ENCODE data around the gene MINAR2. TPM values are rescaled to one million over a fixed set of nuclear protein-coding genes. Genes with fewer than 3 reads are reported as not detected.

The MINAR2 gene
- total and polyA plus RNA-seq, 2 experiments from 2014 or later: not detected

- Mint-ChIP-seq H3K4me1 (peaks cover 4% of the 10 kb centered on the region; the same call in 1 of the 3 replicates), H3K4me3 (no peak overlapping the region), H3K9me3 (peaks cover 24% of the 10 kb centered on the region), H3K27me3 (ENCODE audit: insufficient read depth, low read depth, poor library complexity) (peaks cover 2% of the 10 kb centered on the region), H3K27ac (no peak overlapping the region), H3K36me3 (ENCODE audit: low read depth) (peaks cover 10% of the 10 kb centered on the region)
- DNase-seq (ENCODE audit: low spot score): no peak
- H3K27ac ChIP-seq (ENCODE audit: low read depth): no peak overlapping the region
- H3K36me3 ChIP-seq (ENCODE audit: insufficient read depth): peaks cover 4% of the 10 kb centered on the region; the same call in 1 of the 2 replicates
- no peak overlapping the region for H2AFZ ChIP-seq
- no peak overlapping the region for H3K4me3 ChIP-seq
- H3K4me1 ChIP-seq (ENCODE audit: insufficient read depth): no peaks in the 10 kb centered on the region
- no peaks in the 10 kb centered on the region for H3F3A ChIP-seq (replicated peaks; ENCODE audit: low read depth)
- 0 out of 2 replicates have a peak, but pooled peaks cover 4% of the 10 kb centered on the region for H3K9me2 ChIP-seq (ENCODE audit: insufficient read depth)
- ATAC-seq: no peak
- no peak overlapping the region for H3K4me2 ChIP-seq
- no peaks in the 10 kb centered on the region for H3K27me3 ChIP-seq (ENCODE audit: insufficient read depth)
- H4K20me1 ChIP-seq (replicated peaks; ENCODE audit: insufficient read depth): no peaks in the 10 kb centered on the region
- no peaks in the 10 kb centered on the region for H3K79me2 ChIP-seq (replicated peaks; ENCODE audit: insufficient read depth)
- TF ChIP-seq ZNF462 (CRISPR knock-in tag; IDR thresholded peaks at IDR 0.05): no peak
Measured at GRCh38 chr5:129803403-129803802, 55.5 kb downstream of the MINAR2 start.

- Histone ChIP-seq H2AFZ (peak overlapping the region; percentile 20; the same call in 1 of the 2 replicates), H3K36me3 (ENCODE audit: insufficient read depth) (no peaks in the 10 kb centered on the region), H3F3A (replicated peaks; ENCODE audit: low read depth) (no peaks in the 10 kb centered on the region), H4K20me1 (replicated peaks; ENCODE audit: insufficient read depth) (no peaks in the 10 kb centered on the region), H3K79me2 (replicated peaks; ENCODE audit: insufficient read depth) (no peaks in the 10 kb centered on the region), H3K4me3 (no peak overlapping the region), H3K4me1 (ENCODE audit: insufficient read depth) (no peaks in the 10 kb centered on the region), H3K4me2 (no peak overlapping the region), H3K27ac (ENCODE audit: low read depth) (no peak overlapping the region), H3K9me2 (ENCODE audit: insufficient read depth) (0 out of 2 replicates have a peak, but pooled peaks cover 4% of the 10 kb centered on the region), H3K27me3 (ENCODE audit: insufficient read depth) (no peaks in the 10 kb centered on the region)
- H3K27ac Mint-ChIP-seq: no peak overlapping the region
- ATAC-seq: peak; percentile 72
- DNase-seq (ENCODE audit: low spot score): peak; percentile 43
- H3K9me3 Mint-ChIP-seq: peaks cover 11% of the 10 kb centered on the region
- H3K27me3 Mint-ChIP-seq (ENCODE audit: insufficient read depth, low read depth, poor library complexity): peaks cover 2% of the 10 kb centered on the region
- no peaks in the 10 kb centered on the region; the same call in 2 of the 3 replicates for H3K36me3 Mint-ChIP-seq (ENCODE audit: low read depth)
- H3K4me3 Mint-ChIP-seq: no peak overlapping the region
- peaks cover 4% of the 10 kb centered on the region; the same call in 1 of the 3 replicates for H3K4me1 Mint-ChIP-seq
- TF ChIP-seq JUNB (IDR thresholded peaks at IDR 0.05; ENCODE audit: unreplicated experiment) (no peak), ZNF114 (CRISPR knock-in tag; IDR thresholded peaks at IDR 0.05) (no peak), REST (IDR thresholded peaks at IDR 0.05; ENCODE audit: unreplicated experiment) (no peak), NANOG (IDR thresholded peaks at IDR 0.05; ENCODE audit: borderline replicate concordance) (no peak), POLR2AphosphoS5 (IDR thresholded peaks at IDR 0.05; ENCODE audit: low read depth) (no peak)
Measured at GRCh38 chr5:129804705-129805104, 56.8 kb downstream of the MINAR2 start.

Data from GM23338 (cell line).